ENCODE results near the gene MTNR1A. TPM values are rescaled to one million over a fixed set of nuclear protein-coding genes. Genes with fewer than 3 reads are reported as not detected.

MTNR1A gene
- total RNA-seq, 1 donor from 2014 or later = 0.98 TPM

- H3K27ac Mint-ChIP-seq (ENCODE audit: unreplicated experiment) = no peak overlapping the region
- H3K4me1 Mint-ChIP-seq = peaks cover 45% of the 10 kb centered on the region
- H3K27me3 Mint-ChIP-seq (ENCODE audit: low read depth) = no peaks in the 10 kb centered on the region
- DNase-seq (ENCODE audit: low read depth, low spot score) = no peak
- H3K4me3 Mint-ChIP-seq = peak overlapping the region; percentile 61
- peaks cover 3% of the 10 kb centered on the region for H3K9me3 Mint-ChIP-seq
- peaks cover 5% of the 10 kb centered on the region for H3K36me3 Mint-ChIP-seq (ENCODE audit: low read depth)
- no peak for TF ChIP-seq CTCF (conservative IDR thresholded peaks at IDR 0.05)
Observed at GRCh38 chr4:186483656-186484055, 71.7 kb downstream of the MTNR1A start.

Other genes starting within 250 kb of the MTNR1A start
- 127 and 130 TPM in 2 replicates for gene FAT1, start 168.3 kb upstream of the MTNR1A start, total RNA-seq

Measured in neural crest cell (in vitro differentiated cells).